Measurements from ENCODE around the gene XPO6.

XPO6 gene

DNA sequence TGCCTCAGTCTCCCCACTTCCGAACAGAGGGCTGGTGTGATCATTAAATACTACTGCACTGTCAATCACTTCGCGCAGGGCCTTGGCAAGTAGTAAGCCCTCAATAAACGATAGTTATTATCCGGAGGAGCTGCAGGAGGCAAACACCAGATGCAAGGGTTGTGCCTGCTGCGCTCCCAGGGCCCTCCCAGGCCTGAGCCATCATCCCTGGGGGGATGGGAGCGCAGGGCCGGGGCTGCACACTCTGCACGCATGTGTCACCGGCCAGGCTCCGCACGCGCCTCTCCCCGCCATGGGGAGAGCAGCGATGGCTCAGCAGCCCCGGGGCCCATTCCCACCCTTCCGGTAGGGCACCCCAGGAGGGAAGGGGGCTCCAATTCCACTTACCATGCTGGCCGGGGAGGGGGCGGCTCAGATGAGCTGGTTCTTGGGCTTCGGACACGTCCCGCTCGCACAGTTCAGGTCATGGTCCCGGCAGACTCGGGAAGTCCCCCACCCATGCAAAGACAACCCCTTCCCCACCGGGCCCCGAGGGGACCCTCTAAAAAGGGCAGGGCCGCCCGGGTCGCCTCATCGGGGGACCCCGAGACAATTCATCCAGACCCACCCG lies 681 bp downstream of the XPO6 start (continued):
- TF ChIP-seq ZNF280D (tag by site-specific recombination; IDR thresholded peaks at IDR 0.05) (no peak), ZNF155 (tag by site-specific recombination; IDR thresholded peaks at IDR 0.05) (no peak), REPIN1 (tag by site-specific recombination; IDR thresholded peaks at IDR 0.05; ENCODE audit: low read depth) (no peak), ZNF37A (tag by site-specific recombination; IDR thresholded peaks at IDR 0.05) (no peak), ZFP3 (tag by site-specific recombination; IDR thresholded peaks at IDR 0.05; ENCODE audit: low read depth) (no peak), ZNF24 (tag by site-specific recombination; IDR thresholded peaks at IDR 0.05) (0 out of 2 replicates have a peak, but pooled peaks have one; percentile 15), ZNF549 (tag by site-specific recombination; IDR thresholded peaks at IDR 0.05) (no peak), WT1 (tag by site-specific recombination; IDR thresholded peaks at IDR 0.05) (peak; percentile 60), KLF16 (tag by site-specific recombination; IDR thresholded peaks at IDR 0.05) (peak; percentile 72; the same call in 1 of the 2 replicates), ZNF404 (tag by site-specific recombination; IDR thresholded peaks at IDR 0.05) (no peak), ZNF776 (tag by site-specific recombination; IDR thresholded peaks at IDR 0.05; ENCODE audit: borderline replicate concordance) (no peak), ZSCAN30 (tag by site-specific recombination; IDR thresholded peaks at IDR 0.05) (peak; percentile 83), ZNF626 (tag by site-specific recombination; IDR thresholded peaks at IDR 0.05) (no peak), SP2 (tag by site-specific recombination; IDR thresholded peaks at IDR 0.05) (peak; percentile 49; the same call in 1 of the 2 replicates), MZF1 (tag by site-specific recombination; IDR thresholded peaks at IDR 0.05; ENCODE audit: borderline replicate concordance) (no peak), KLF9 (tag by site-specific recombination; IDR thresholded peaks at IDR 0.05; ENCODE audit: low read depth) (peak; percentile 22; the same call in 1 of the 2 replicates), SP7 (tag by site-specific recombination; IDR thresholded peaks at IDR 0.05) (peak; percentile 75), HOXA7 (CRISPR knock-in tag; IDR thresholded peaks at IDR 0.05; ENCODE audit: borderline replicate concordance) (no peak), ZFP37 (tag by site-specific recombination; IDR thresholded peaks at IDR 0.05) (no peak), ZNF433 (tag by site-specific recombination; IDR thresholded peaks at IDR 0.05; ENCODE audit: low read depth) (no peak), ZSCAN16 (tag by site-specific recombination; IDR thresholded peaks at IDR 0.05) (no peak), ZNF335 (tag by site-specific recombination; conservative IDR thresholded peaks at IDR 0.05) (peak; percentile 84), ZNF449 (tag by site-specific recombination; IDR thresholded peaks at IDR 0.05) (no peak), ZNF624 (tag by site-specific recombination; IDR thresholded peaks at IDR 0.05) (no peak)
- TF ChIP-seq, protein P1, sequence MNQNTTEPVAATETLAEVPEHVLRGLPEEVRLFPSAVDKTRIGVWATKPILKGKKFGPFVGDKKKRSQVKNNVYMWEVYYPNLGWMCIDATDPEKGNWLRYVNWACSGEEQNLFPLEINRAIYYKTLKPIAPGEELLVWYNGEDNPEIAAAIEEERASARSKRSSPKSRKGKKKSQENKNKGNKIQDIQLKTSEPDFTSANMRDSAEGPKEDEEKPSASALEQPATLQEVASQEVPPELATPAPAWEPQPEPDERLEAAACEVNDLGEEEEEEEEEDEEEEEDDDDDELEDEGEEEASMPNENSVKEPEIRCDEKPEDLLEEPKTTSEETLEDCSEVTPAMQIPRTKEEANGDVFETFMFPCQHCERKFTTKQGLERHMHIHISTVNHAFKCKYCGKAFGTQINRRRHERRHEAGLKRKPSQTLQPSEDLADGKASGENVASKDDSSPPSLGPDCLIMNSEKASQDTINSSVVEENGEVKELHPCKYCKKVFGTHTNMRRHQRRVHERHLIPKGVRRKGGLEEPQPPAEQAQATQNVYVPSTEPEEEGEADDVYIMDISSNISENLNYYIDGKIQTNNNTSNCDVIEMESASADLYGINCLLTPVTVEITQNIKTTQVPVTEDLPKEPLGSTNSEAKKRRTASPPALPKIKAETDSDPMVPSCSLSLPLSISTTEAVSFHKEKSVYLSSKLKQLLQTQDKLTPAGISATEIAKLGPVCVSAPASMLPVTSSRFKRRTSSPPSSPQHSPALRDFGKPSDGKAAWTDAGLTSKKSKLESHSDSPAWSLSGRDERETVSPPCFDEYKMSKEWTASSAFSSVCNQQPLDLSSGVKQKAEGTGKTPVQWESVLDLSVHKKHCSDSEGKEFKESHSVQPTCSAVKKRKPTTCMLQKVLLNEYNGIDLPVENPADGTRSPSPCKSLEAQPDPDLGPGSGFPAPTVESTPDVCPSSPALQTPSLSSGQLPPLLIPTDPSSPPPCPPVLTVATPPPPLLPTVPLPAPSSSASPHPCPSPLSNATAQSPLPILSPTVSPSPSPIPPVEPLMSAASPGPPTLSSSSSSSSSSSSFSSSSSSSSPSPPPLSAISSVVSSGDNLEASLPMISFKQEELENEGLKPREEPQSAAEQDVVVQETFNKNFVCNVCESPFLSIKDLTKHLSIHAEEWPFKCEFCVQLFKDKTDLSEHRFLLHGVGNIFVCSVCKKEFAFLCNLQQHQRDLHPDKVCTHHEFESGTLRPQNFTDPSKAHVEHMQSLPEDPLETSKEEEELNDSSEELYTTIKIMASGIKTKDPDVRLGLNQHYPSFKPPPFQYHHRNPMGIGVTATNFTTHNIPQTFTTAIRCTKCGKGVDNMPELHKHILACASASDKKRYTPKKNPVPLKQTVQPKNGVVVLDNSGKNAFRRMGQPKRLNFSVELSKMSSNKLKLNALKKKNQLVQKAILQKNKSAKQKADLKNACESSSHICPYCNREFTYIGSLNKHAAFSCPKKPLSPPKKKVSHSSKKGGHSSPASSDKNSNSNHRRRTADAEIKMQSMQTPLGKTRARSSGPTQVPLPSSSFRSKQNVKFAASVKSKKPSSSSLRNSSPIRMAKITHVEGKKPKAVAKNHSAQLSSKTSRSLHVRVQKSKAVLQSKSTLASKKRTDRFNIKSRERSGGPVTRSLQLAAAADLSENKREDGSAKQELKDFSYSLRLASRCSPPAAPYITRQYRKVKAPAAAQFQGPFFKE (tag by site-specific recombination; IDR thresholded peaks at IDR 0.05; ENCODE audit: borderline replicate concordance) = no peak
- TF ChIP-seq, protein P2, sequence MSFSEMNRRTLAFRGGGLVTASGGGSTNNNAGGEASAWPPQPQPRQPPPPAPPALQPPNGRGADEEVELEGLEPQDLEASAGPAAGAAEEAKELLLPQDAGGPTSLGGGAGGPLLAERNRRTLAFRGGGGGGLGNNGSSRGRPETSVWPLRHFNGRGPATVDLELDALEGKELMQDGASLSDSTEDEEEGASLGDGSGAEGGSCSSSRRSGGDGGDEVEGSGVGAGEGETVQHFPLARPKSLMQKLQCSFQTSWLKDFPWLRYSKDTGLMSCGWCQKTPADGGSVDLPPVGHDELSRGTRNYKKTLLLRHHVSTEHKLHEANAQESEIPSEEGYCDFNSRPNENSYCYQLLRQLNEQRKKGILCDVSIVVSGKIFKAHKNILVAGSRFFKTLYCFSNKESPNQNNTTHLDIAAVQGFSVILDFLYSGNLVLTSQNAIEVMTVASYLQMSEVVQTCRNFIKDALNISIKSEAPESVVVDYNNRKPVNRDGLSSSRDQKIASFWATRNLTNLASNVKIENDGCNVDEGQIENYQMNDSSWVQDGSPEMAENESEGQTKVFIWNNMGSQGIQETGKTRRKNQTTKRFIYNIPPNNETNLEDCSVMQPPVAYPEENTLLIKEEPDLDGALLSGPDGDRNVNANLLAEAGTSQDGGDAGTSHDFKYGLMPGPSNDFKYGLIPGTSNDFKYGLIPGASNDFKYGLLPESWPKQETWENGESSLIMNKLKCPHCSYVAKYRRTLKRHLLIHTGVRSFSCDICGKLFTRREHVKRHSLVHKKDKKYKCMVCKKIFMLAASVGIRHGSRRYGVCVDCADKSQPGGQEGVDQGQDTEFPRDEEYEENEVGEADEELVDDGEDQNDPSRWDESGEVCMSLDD (tag by site-specific recombination; IDR thresholded peaks at IDR 0.05) = no peak
- TF ChIP-seq, protein P3, sequence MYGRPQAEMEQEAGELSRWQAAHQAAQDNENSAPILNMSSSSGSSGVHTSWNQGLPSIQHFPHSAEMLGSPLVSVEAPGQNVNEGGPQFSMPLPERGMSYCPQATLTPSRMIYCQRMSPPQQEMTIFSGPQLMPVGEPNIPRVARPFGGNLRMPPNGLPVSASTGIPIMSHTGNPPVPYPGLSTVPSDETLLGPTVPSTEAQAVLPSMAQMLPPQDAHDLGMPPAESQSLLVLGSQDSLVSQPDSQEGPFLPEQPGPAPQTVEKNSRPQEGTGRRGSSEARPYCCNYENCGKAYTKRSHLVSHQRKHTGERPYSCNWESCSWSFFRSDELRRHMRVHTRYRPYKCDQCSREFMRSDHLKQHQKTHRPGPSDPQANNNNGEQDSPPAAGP (tag by site-specific recombination; IDR thresholded peaks at IDR 0.05) = peak; percentile 91

Measured in HEK293 (cell line).